B cell (primary cell): ENCODE measurements around the gene BABAM2. TPM values are rescaled to one million over a fixed set of nuclear protein-coding genes. Genes with fewer than 3 reads are reported as not detected.

ENCODE experiments used
- ATAC-seq: fragments of 200-7000 bp; cut with Tn5 transposase; one replicate; pipeline ENCODE4 v1.10.0; 2021; ENCODE audit warnings: low read depth, mild to moderate bottlenecking, moderate number of reproducible peaks, moderate library complexity
- CTCF ChIA-PET: fragments of 350-600 bp; sonication (Branson Sonifier 250); formaldehyde crosslinking; loops from one replicate; lab custom pipeline; 2021; ENCODE audit warnings: antibody characterized with exemption, inconsistent platforms; lab: Charles Lee
- POLR2A ChIA-PET: fragments of 350-600 bp; sonication (Branson Sonifier 250); formaldehyde crosslinking; loops from one replicate; lab custom pipeline; 2021; ENCODE audit warnings: antibody characterized with exemption; lab: Charles Lee
- DNase-seq: peaks from one replicate; pipeline ENCODE4 v3.0.0; 2013
- H2AFZ ChIP-seq: 2 replicates; pipeline ENCODE4 v1.6.1; 2012; ENCODE audit warnings: mild to moderate bottlenecking, low read depth, low read length; ENCODE audit not compliant: insufficient read depth, poor library complexity, severe bottlenecking
- H3K27ac ChIP-seq, 2 donors: 1 replicate in 1 of 2; 2 replicates in 1 of 2; pipeline ENCODE4 v1.5.1; 2012 to 2013; ENCODE audit warnings: low read length in 2 of 2, mild to moderate bottlenecking in 2 of 2, moderate library complexity in 1 of 2
- H3K27me3 ChIP-seq, 4 experiments: fragments of 200-600 bp in 1 of 4; sonication (generic) in 1 of 4; replicated peaks in 1 of 4; 1 replicate in 2 of 4; 2 replicates in 2 of 4; pipeline versions ENCODE4 v1.6.1 to v1.7.0; 2013 to 2016; ENCODE audit warnings: low read length in 3 of 4, mild to moderate bottlenecking in 2 of 4, mixed read lengths in 1 of 4, moderate library complexity in 1 of 4; ENCODE audit not compliant: insufficient read depth in 4 of 4, control insufficient read depth in 3 of 4; ENCODE audit errors: control extremely low read depth in 1 of 4
- H3K36me3 ChIP-seq, 2 experiments: replicated peaks in 1 of 2; 1 replicate in 1 of 2; 2 replicates in 1 of 2; pipeline versions ENCODE4 v1.6.1 to v1.7.1; 2013; ENCODE audit warnings: low read length in 1 of 2; ENCODE audit not compliant: insufficient read depth in 2 of 2, control insufficient read depth in 1 of 2; ENCODE audit errors: control extremely low read depth in 1 of 2, extremely low read depth in 1 of 2
- H3K4me1 ChIP-seq, 2 donors: fragments of 200-600 bp in 1 of 2; sonication (generic) in 1 of 2; 1 replicate in 1 of 2; 2 replicates in 1 of 2; pipeline versions ENCODE4 v1.5.1 to v1.6.1; 2013 to 2017; ENCODE audit warnings: low read length in 2 of 2; ENCODE audit not compliant: control insufficient read depth in 2 of 2, insufficient read depth in 2 of 2
- H3K4me2 ChIP-seq: replicated peaks from 2 replicates; pipeline ENCODE3; 2012; ENCODE audit warnings: mild to moderate bottlenecking, low read depth, low read length; ENCODE audit not compliant: poor library complexity, severe bottlenecking
- H3K4me3 ChIP-seq, 5 experiments: fragments of 200-600 bp in 1 of 5; sonication (generic) in 1 of 5; 1 replicate in 3 of 5; 2 replicates in 2 of 5; pipeline versions ENCODE4 v1.5.1 to v1.7.0; 2011 to 2016; ENCODE audit warnings: low read length in 4 of 5, mild to moderate bottlenecking in 4 of 5, low read depth in 2 of 5, control low read depth in 1 of 5, moderate library complexity in 1 of 5; ENCODE audit not compliant: insufficient read depth in 1 of 5; ENCODE audit errors: control extremely low read depth in 1 of 5, extremely low read depth in 1 of 5
- H3K79me2 ChIP-seq: fragments of 200-600 bp; sonication (generic); one replicate; pipeline ENCODE4 v1.6.0; 2016; ENCODE audit warnings: low read length; ENCODE audit not compliant: control insufficient read depth, insufficient read depth
- H3K9ac ChIP-seq: fragments of 200-600 bp; sonication (generic); 2 replicates; pipeline ENCODE4 v1.6.1; 2017; ENCODE audit warnings: mild to moderate bottlenecking, low read length, moderate library complexity
- H3K9me3 ChIP-seq, 3 donors: one replicate each; pipeline versions ENCODE4 v1.6.1 to v1.7.1; 2013; ENCODE audit warnings: low read length in 2 of 3; ENCODE audit not compliant: control insufficient read depth in 2 of 3, insufficient read depth in 1 of 3; ENCODE audit errors: control extremely low read depth in 1 of 3
- H4K20me1 ChIP-seq: 2 replicates; pipeline ENCODE4 v1.6.0; 2012; ENCODE audit warnings: mild to moderate bottlenecking, low read length; ENCODE audit not compliant: insufficient read depth, control insufficient read depth, poor library complexity, severe bottlenecking
- H3K27ac Mint-ChIP-seq: one replicate; pipeline ENCODE4 v1.8.0; 2021; ENCODE audit warnings: mixed read lengths
- H3K27me3 Mint-ChIP-seq: one replicate; pipeline ENCODE4 v1.8.0; 2021; ENCODE audit warnings: mixed read lengths
- H3K4me1 Mint-ChIP-seq: one replicate; pipeline ENCODE4 v1.8.0; 2021; ENCODE audit warnings: mixed read lengths
- H3K4me3 Mint-ChIP-seq: one replicate; pipeline ENCODE4 v1.8.0; 2021; ENCODE audit warnings: mixed read lengths
- H3K9me3 Mint-ChIP-seq: one replicate; pipeline ENCODE4 v1.8.0; 2022; ENCODE audit warnings: mixed read lengths; ENCODE audit not compliant: insufficient read depth
- EZH2 ChIP-seq: IDR thresholded peaks from 2 replicates; pipeline ENCODE4 v1.6.1; 2012; ENCODE audit warnings: borderline replicate concordance, low read depth, mild to moderate bottlenecking, moderate library complexity, low read length; ENCODE audit not compliant: insufficient read depth, poor library complexity, severe bottlenecking
- WGBS: methylation state at CpG from one replicate; pipeline ENCODE4 v1.1.5; 2013; ENCODE audit warnings: missing lambda C conversion rate; ENCODE audit not compliant: insufficient coverage; 5-methylcytosine and 5-hydroxymethylcytosine counted together
- intact Hi-C: fragments of 100-400 bp; cut with micrococcal nuclease; formaldehyde crosslinking; loops from one replicate; pipeline ENCODE4 v1.10.0; 2022
- polyA plus RNA-seq: library from polyadenylated mRNA; depleted of rRNA; stranded (reverse); fragments of >200 nt; gene quantifications from 2 replicates; pipeline ENCODE4 v1.2.3, GENCODE V29; 2012
- total RNA-seq, 2 donors: library from RNA; stranded (reverse); fragments of 120-200 nt in 1 of 2; gene quantifications; 1 replicate in 1 of 2; 2 replicates in 1 of 2; pipeline versions ENCODE4 v1.2.3 to v1.2.4, GENCODE V29; 2013 to 2022
- TF ChIP-seq, protein P1 (sequence below): fragments of 200-600 bp; IDR thresholded peaks from one replicate; pipeline ENCODE4 v1.8.0; 2022; ENCODE audit warnings: antibody characterized with exemption, mild to moderate bottlenecking

Gene BABAM2
- total and polyA plus RNA-seq, 2 donors (not counting 1 experiment from before 2014, with no cell fraction given): 22.3 to 69.6 TPM

DNA sequence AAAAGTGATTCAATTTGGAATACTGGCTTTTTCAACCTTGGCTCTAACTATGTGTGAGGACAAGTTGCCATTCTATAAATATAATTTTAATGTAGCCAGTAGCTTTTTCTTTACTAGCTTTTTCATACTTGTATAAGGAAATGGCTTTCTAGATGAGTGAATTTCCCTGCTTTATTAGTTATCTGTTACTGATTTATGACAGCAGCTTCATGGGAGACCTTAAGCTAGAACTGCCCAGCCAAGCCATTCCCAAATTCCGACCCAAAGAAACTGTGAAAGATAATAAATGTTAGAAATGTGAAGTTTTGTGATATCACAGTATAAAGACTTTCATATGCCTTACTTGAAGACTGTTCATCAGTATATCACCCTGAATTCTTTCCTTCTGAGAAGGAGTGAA, 32.3 kb downstream of the BABAM2 start:
- H3K79me2 ChIP-seq: peaks cover 7% of the 10 kb centered on the region
- no peaks in the 10 kb centered on the region for H3K9me3 ChIP-seq
- no peak for ATAC-seq
- no peaks in the 10 kb centered on the region for H4K20me1 ChIP-seq
- no peak overlapping the region for H2AFZ ChIP-seq
- peaks cover 4 to 8% of the 10 kb centered on the region in 2 donors for H3K4me1 ChIP-seq
- H3K4me3 ChIP-seq: no peak overlapping the region
- H3K36me3 ChIP-seq: no peaks in the 10 kb centered on the region
- Mint-ChIP-seq H3K27me3 (no peaks in the 10 kb centered on the region), H3K4me3 (no peak overlapping the region), H3K9me3 (no peaks in the 10 kb centered on the region), H3K27ac (no peak overlapping the region), H3K4me1 (peaks cover 16% of the 10 kb centered on the region)
- intact Hi-C loops: no loop called here
- DNase-seq: no peak
- no peak overlapping the region for H3K9ac ChIP-seq
- H3K4me2 ChIP-seq: no peak overlapping the region
- CTCF ChIA-PET: no interaction called here
- TF ChIP-seq, protein P1, sequence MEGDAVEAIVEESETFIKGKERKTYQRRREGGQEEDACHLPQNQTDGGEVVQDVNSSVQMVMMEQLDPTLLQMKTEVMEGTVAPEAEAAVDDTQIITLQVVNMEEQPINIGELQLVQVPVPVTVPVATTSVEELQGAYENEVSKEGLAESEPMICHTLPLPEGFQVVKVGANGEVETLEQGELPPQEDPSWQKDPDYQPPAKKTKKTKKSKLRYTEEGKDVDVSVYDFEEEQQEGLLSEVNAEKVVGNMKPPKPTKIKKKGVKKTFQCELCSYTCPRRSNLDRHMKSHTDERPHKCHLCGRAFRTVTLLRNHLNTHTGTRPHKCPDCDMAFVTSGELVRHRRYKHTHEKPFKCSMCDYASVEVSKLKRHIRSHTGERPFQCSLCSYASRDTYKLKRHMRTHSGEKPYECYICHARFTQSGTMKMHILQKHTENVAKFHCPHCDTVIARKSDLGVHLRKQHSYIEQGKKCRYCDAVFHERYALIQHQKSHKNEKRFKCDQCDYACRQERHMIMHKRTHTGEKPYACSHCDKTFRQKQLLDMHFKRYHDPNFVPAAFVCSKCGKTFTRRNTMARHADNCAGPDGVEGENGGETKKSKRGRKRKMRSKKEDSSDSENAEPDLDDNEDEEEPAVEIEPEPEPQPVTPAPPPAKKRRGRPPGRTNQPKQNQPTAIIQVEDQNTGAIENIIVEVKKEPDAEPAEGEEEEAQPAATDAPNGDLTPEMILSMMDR: no peak
- no peak for TF ChIP-seq EZH2
- H3K27ac ChIP-seq: no peak overlapping the region
- POLR2A ChIA-PET: no interaction called here
- no peaks in the 10 kb centered on the region for H3K27me3 ChIP-seq
- no CpG with 5 or more reads among the region's 1 CpG for WGBS

DNA sequence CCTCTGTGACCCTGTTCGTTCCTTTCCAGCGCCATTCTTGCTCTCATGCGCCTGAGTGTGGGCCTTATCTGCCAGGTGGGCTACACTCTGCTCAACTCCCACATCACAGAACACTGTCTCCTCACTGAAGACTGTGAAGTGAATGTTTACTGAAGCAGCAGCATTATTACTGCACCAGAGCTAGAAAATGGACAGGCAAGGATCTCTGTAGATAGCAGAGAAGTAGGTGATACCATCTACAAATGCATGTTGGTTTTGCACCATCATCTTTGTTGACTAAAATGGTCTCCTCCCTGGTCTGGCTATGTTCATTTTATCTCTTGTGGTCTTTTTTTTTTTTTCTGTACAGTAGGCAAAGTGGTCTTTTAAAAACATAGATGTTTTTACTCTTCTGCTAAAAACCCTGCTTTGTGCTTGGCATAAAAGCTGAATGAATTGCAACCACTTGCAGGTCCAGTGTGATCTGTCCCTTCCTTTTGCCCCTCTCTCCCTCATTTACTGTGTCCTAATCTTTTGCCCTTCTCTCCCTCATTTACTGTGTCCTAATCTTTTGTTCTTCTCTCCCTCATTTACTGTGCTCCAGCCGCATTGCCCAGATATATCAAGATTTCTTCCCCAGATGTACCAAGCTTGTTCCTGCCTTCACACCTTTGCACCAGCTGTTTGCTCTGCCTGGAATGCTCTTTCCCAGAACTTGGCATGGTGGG, 35.4 kb downstream of the BABAM2 start:
- H3K9me3 Mint-ChIP-seq: no peaks in the 10 kb centered on the region
- H3K4me2 ChIP-seq: no peak overlapping the region

More for the DNA sequence above, 35.4 kb downstream of the BABAM2 start:
- no peak for DNase-seq
- Histone ChIP-seq H2AFZ (no peak overlapping the region), H3K4me3 (no peak overlapping the region), H3K79me2 (peaks cover 3% of the 10 kb centered on the region), H4K20me1 (no peaks in the 10 kb centered on the region), H3K9me3 (no peaks in the 10 kb centered on the region), H3K36me3 (peaks cover 0 to 11% of the 10 kb centered on the region in 2 experiments), H3K9ac (no peak overlapping the region), H3K4me1 (no peaks in the 10 kb centered on the region), H3K27ac (no peak overlapping the region), H3K27me3 (no peaks in the 10 kb centered on the region)
- Mint-ChIP-seq H3K4me1 (peaks cover 7% of the 10 kb centered on the region), H3K27ac (no peak overlapping the region), H3K27me3 (no peaks in the 10 kb centered on the region), H3K4me3 (no peak overlapping the region)
- no peak for ATAC-seq
- TF ChIP-seq EZH2: no peak
- TF ChIP-seq, protein P1: no peak
- ChIA-PET CTCF (no interaction called here), POLR2A (interaction anchor here (0.7 to 1.1 kb wide), 2 partner anchors 35 to 37 kb away, joined by 3 to 4 read pairs; partner anchors contain the start of genes BABAM2 and RBKS)
- intact Hi-C loops: no loop called here
- 100% methylated on average over 1 of the region's 4 CpGs for WGBS
